ENCODE results near the gene CCSER1.
"Not testable (repeated sequence)": the region's sequence is repeated elsewhere in the genome, so short reads cannot be mapped to it uniquely, and the experiment has no call there.

Gene CCSER1

DNA sequence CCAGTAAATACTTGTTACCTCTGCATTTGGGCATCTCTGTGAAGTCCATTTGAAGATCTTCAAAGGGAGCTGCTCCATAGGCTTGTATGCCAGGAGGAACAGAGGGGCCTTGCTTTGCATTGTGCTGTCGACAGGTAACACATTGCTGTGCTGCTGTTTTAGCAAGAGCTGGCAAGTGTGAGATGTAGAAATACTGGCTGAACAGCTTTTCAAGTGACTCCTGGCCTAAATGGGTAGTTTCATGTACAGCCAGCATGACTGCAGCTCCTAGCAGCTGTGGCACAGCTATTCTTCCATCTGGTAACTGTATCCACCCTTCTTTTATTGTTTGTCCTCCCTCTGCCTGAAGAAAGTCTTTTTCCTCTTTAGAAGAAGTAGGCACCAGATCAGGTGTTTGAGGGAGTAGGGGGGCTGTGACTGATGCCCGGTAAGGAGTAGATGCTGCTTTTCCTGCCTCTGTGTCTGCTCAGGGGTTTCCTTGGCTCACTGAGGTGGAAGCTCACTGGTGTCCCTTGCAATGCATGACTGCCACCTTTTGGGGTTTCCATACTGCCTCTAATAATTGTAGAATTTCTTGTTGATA, 965.3 kb downstream of the CCSER1 start:
- no peak overlapping the region for H3K27ac ChIP-seq (ENCODE audit: low read depth, low read length)
- H3K36me3 ChIP-seq (ENCODE audit: low read length) = no peaks in the 10 kb centered on the region
- H3K9me2 ChIP-seq (replicated peaks; ENCODE audit: insufficient read depth, low read length) = no peaks in the 10 kb centered on the region
- no peak overlapping the region for H3K4me3 ChIP-seq (ENCODE audit: insufficient read depth, low read length, poor library complexity, severe bottlenecking)
- H3K27me3 ChIP-seq (ENCODE audit: low read length) = no peaks in the 10 kb centered on the region
- no peaks in the 10 kb centered on the region for H4K20me1 ChIP-seq (ENCODE audit: low read depth, low read length)
- no peak overlapping the region for H3K9ac ChIP-seq (ENCODE audit: low read length)
- H3F3A ChIP-seq (ENCODE audit: insufficient read depth) = no peaks in the 10 kb centered on the region
- H3K4me2 ChIP-seq (ENCODE audit: low read depth, low read length, poor library complexity, severe bottlenecking) = no peak overlapping the region
- no peak for TF ChIP-seq CTCF (IDR thresholded peaks at IDR 0.05; ENCODE audit: insufficient read depth, low read length, poor library complexity, severe bottlenecking)
- TF ChIP-seq EZH2phosphoT487 (conservative IDR thresholded peaks at IDR 0.05; ENCODE audit: low read length) = no peak
- H3K9me3 ChIP-seq (ENCODE audit: insufficient read depth, low read length) = no peaks in the 10 kb centered on the region
- no peaks in the 10 kb centered on the region for H3K79me2 ChIP-seq (ENCODE audit: insufficient read depth, low read length)
- no peak overlapping the region for H2AFZ ChIP-seq (ENCODE audit: low read depth, low read length, severe bottlenecking)

GRCh38 chr4:91094220-91094619, 967.0 kb downstream of the CCSER1 start:
- not testable (repeated sequence) for H3K27me3 ChIP-seq (ENCODE audit: low read length); H3K9me2 ChIP-seq (replicated peaks; ENCODE audit: insufficient read depth, low read length); H3K4me3 ChIP-seq (ENCODE audit: insufficient read depth, low read length, poor library complexity, severe bottlenecking); H2AFZ ChIP-seq (ENCODE audit: low read depth, low read length, severe bottlenecking); H3K9me3 ChIP-seq (ENCODE audit: insufficient read depth, low read length); H3K27ac ChIP-seq (ENCODE audit: low read depth, low read length); H3K9ac ChIP-seq (ENCODE audit: low read length); H3F3A ChIP-seq (ENCODE audit: insufficient read depth); H3K36me3 ChIP-seq (ENCODE audit: low read length); H3K4me2 ChIP-seq (ENCODE audit: low read depth, low read length, poor library complexity, severe bottlenecking); H3K79me2 ChIP-seq (ENCODE audit: insufficient read depth, low read length); H4K20me1 ChIP-seq (ENCODE audit: low read depth, low read length)

DNA sequence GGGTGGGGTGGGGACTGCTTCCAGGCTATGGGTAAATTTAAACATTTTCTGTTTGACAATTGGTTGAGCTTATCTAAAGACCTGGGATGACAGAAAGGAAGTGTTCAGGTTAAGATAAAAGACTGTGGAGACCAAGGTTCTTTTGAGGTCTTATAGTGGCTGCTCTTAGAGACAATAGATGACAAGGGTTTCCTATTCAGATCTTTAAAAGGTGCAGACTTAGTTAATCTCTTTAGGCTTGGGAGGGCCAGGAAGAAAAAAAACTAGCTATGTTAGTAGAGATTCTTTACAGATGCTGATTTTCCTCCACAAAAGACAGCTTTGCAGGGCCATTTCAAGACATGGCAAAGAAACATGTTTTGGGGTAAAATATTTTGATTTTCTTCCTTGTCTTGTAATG, 972.5 kb downstream of the CCSER1 start:
- Histone ChIP-seq H3K79me2 (ENCODE audit: insufficient read depth, low read length) (no peaks in the 10 kb centered on the region), H3K9ac (ENCODE audit: low read length) (no peak overlapping the region), H3K4me2 (ENCODE audit: low read depth, low read length, poor library complexity, severe bottlenecking) (no peak overlapping the region), H3K9me3 (ENCODE audit: insufficient read depth, low read length) (no peaks in the 10 kb centered on the region), H3K9me2 (replicated peaks; ENCODE audit: insufficient read depth, low read length) (no peaks in the 10 kb centered on the region), H3F3A (ENCODE audit: insufficient read depth) (no peaks in the 10 kb centered on the region), H3K36me3 (ENCODE audit: low read length) (no peaks in the 10 kb centered on the region), H3K27ac (ENCODE audit: low read depth, low read length) (no peak overlapping the region), H3K27me3 (ENCODE audit: low read length) (no peaks in the 10 kb centered on the region), H3K4me3 (ENCODE audit: insufficient read depth, low read length, poor library complexity, severe bottlenecking) (no peak overlapping the region), H4K20me1 (ENCODE audit: low read depth, low read length) (no peaks in the 10 kb centered on the region), H2AFZ (ENCODE audit: low read depth, low read length, severe bottlenecking) (no peak overlapping the region)
- TF ChIP-seq EZH2phosphoT487 (conservative IDR thresholded peaks at IDR 0.05; ENCODE audit: low read length) = no peak
- no peak for TF ChIP-seq CTCF (IDR thresholded peaks at IDR 0.05; ENCODE audit: insufficient read depth, low read length, poor library complexity, severe bottlenecking)

GRCh38 chr4:91108751-91109150, 981.6 kb downstream of the CCSER1 start:
- Histone ChIP-seq H3K9me3 (ENCODE audit: insufficient read depth, low read length) (no peaks in the 10 kb centered on the region), H3K9ac (ENCODE audit: low read length) (no peak overlapping the region), H3K9me2 (replicated peaks; ENCODE audit: insufficient read depth, low read length) (no peaks in the 10 kb centered on the region), H3K36me3 (ENCODE audit: low read length) (no peaks in the 10 kb centered on the region), H3K4me3 (ENCODE audit: insufficient read depth, low read length, poor library complexity, severe bottlenecking) (no peak overlapping the region), H4K20me1 (ENCODE audit: low read depth, low read length) (no peaks in the 10 kb centered on the region), H3K27me3 (ENCODE audit: low read length) (no peaks in the 10 kb centered on the region), H3F3A (ENCODE audit: insufficient read depth) (no peaks in the 10 kb centered on the region), H3K79me2 (ENCODE audit: insufficient read depth, low read length) (no peaks in the 10 kb centered on the region), H2AFZ (ENCODE audit: low read depth, low read length, severe bottlenecking) (no peak overlapping the region), H3K27ac (ENCODE audit: low read depth, low read length) (no peak overlapping the region), H3K4me2 (ENCODE audit: low read depth, low read length, poor library complexity, severe bottlenecking) (no peak overlapping the region)
- TF ChIP-seq CTCF (IDR thresholded peaks at IDR 0.05; ENCODE audit: insufficient read depth, low read length, poor library complexity, severe bottlenecking) (no peak), EZH2phosphoT487 (conservative IDR thresholded peaks at IDR 0.05; ENCODE audit: low read length) (no peak)

Data from SU-DHL-6 (cell line).